ENCODE data around the gene PTTG1IP.
"Not testable (repeated sequence)": the region's sequence is repeated elsewhere in the genome, so short reads cannot be mapped to it uniquely, and the experiment has no call there.

The PTTG1IP gene

DNA sequence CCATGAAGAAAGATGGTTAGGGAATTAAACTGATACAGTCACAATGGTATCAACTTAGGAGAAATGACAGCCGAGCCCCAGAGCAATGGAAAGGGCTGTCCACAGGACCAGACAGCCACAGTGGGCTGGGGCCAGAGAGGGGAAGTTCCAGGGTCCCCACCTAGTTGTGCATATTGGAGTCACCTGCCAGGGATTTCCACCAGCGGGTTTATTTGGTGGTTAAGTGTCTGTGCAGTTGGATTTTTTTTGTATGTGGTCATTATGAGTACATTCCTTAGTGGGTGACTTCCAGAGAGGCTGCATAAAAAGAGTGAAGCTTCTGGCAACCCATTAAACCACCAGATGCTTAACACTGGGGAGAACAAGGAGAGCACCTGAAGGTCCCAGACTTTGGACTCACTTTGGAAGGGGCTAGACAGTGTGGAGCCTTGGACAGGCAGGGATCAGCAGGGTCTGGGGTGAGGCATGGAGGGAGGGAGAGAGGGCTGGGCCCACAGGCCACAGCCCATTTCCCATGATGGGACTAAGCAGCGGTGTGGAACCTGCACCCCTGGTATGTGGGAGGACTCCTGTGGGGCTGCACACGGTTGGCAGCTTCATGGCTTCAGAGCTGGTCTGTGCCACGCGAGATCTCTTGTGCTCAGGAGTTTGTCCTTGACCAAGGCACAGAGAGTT, 7.8 kb upstream of the PTTG1IP start:
- no peak for DNase-seq (ENCODE audit: low spot score)

DNA sequence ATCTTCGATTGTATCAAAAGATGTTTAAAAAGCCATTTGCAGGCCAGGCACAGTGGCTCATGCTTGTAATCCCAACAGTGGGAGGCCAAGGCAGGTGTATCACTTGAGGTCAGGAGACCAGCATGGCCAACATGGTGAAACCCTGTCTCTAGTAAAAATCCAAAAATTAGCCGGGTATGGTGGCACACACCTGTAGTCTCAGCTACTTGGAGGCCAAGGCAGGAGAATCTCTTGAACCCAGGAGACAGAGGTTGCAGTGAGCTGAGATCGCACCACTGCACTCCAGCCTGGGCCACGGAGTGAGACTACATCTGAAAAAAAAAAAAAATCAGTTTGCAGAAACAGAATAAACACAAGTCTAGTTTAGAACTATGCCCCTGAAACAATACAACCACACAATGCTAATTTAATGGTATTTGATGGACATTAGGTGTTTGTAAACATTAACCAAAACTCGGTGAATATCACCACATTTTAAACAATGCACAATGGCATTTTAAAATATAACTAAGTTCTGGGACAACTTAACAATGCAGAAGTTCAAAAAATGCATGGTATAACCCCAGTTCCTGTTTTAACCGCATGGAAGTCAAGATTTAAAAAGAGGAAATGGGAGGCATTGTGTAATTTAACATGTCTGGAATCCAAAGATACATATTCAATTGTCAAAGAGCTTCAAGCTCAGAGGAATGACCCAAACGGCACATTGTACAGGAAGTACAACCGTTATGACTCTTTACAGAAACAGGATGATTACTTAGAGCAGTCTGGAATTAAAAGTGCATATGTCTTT, 7.1 kb upstream of the PTTG1IP start:
- DNase-seq (ENCODE audit: low spot score) = no peak

DNA sequence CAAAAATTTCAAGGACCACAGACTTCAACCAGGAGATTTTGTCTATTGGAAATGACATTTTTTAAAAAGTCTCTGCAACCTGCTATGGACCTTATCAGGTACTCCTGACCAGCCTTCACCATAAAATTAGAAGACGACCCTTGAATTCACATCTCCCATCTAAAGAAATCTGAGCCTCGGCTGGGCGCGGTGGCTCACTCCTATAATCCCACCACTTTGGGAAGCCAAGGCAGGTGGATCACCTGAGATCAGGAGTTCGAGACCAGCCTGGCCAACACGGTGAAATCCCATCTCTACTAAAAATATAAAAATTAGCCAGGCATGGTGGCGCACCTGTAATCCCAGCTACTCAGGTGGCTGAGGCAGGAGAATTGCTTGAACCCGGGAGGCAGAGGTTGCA, 5.7 kb upstream of the PTTG1IP start:
- DNase-seq (ENCODE audit: low spot score) = not testable (repeated sequence)

DNA sequence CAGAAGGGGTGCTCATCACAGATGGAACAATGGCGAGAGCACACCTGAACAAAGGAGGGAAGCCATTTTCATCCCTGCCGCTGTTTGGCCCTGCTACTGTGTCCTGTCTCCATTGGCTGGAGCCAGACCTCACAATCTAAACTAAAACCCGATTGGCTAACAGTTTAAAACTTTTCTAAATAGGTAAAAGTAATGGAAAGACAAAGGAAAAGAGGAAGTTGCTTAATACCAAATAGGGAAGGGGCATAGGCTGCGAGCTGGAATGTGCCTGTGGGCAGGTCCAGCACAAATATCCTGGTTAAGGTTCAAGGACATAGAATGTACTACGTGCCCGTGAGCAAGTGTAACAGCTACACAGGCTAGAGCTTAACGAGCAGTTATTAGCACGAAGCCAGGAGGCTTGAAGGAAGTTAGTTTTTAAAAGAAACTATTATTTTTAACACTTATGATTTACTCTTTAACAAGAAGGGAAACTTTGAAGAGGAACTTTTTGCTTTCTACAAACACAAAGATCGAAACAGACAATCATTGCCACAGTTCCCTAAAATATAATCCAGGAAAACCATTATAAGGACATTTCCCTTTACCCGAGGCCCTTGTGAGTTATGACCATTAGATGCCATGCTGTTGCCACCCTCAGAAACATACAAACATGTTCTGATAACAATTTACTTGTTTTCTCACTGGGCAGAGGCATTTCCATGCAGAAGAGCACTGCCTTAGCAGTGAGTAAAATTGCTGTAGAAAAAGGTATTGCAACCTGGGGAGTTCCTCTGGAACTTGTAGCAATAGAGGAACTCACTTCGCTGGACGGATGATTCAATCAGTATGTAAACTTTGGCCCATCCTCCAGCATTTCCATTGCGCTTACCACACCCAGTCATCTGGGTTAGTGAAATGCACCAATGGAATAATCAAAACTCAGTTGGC, 4.8 kb upstream of the PTTG1IP start:
- peak; percentile 39 for DNase-seq (ENCODE audit: low spot score)

DNA sequence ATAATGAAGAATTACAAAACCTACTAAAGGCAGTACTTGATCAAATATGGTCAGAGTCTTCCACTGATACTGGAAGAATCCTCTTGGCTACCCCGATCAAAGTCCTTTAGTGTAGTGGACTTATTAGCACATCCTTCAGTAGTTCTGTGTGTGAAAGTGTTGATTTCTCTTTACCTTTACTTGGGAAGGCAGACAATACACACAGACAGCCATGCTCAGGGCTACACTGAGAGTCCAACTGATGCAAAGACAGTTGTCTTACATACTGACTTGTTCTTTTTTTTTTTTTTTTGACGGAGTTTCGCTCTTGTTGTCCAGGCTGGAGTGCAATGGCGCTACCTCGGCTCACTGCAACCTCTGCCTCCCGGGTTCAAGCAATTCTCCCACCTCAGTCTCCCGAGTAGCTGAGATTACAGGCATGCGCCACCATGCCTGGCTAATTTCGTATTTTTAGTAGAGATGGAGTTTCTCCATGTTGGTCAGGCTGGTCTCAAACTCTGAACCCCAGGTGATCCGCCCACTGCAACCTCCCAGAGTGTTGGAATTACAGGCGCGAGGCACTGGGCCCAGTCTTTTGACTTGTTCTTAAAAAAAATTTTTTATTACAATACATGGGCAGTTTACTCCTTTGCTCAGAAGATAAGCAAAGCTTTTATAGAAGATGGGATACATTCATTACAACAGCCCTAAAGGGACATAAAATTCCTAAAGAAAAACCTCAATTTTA, 3.5 kb upstream of the PTTG1IP start:
- no peak for DNase-seq (ENCODE audit: low spot score)

DNA sequence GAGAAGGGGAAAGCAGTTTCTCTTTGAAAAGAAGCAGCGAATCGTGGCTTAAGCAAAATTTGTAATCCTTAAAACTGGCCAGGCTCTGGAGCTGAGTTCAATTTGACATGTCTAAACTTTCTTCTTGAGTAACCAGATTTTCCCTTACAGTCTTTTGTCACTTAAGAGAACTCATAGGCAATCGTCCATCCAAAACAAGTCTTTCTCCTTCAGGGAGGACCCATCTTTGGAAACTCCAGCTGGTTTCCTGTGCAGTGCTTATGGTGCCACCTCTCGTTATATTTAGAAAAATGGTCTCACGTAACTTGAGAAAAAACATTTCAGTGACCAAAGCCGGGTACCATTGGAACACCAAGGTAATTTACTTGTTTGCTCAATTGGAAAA, 1.8 kb upstream of the PTTG1IP start:
- peak; percentile 50 for DNase-seq (ENCODE audit: low spot score)

DNA sequence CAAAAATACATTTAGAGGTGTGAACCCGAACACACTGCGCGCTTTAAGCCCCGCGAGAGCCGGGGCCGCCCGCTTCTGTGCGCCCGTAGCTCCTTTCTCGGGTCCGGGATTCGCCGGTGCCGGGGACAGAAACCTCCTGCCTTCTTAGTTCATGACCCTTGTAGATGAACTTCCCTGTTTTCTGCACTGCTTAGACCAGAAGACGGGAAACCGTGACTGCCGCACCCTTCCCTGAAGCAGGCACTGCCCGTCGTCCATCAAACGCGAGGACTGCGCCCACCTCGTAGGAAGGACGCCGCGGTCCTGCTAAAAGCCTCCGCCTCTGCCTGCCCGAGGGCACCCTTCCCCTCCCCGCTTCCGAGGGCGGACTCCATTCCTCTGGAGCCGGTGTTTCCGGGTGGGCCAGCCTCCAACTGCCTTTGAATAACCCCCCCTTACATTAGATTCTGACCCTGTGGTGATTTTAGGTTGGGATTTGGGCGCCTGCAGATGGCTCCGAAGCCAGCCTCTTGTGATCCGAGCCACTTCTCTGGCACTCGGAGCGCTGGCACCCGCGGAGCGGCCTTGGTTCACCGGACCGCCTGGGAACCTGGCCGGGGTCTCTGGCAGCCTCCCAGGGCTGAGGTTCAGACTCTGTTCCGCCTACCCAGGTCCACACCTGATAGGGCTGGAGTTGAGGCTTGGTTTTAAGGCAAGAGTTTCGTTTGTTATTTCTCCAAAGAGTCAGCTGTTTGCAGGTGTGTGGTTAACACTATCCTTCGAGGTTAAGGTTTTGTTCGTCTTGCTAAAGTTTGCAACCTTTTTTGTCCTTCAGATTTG, 1.2 kb upstream of the PTTG1IP start:
- DNase-seq (ENCODE audit: low spot score) = peak; percentile 38

DNA sequence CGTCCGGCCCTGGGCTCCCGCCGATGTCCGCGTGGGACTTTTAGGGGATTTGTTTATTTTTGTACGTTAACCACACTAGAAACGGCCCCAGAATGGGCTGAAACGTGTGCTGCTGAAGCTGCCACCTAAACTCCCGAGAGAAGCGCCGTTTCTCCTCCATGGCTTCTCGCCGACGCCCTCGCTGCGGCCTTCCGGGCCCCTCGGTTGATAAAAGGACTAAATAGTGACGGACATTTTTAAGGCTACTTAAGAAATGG, 678 bp upstream of the PTTG1IP start:
- no peak for DNase-seq (ENCODE audit: low spot score)

DNA sequence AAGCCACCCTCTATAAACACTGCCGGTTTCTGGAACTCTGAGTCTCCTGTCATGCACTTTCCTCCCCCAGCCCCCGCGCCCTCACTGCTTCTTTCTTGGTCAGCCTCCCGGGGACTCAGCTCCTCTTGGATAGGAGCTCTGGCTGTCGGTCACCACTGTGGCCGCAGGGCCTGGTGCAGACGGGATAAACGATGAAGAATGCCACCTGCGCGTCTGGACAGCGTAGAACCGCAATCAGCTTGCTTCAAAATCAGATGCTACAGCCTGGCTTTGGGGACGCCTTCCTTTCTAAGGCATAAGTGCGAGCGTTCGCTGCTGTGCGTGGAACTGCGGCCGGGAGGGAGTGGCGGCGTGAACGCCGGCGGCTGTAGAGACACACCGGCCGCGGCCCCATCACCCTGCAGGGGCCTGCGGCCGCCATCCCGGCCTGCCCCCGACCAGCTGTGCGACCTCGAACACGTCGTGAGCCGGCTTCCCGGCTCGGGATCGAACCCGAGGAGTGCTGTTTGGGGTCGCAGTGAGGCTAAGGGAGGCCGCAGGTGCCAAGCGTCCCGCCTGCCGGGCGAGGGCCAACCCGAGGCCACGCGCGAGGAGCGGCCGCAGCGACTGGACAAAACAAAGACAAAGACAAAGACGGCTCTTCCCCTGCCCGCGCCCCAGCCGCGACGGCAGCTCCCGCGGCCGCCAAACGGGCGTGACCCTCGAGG, 688 bp downstream of the PTTG1IP start:
- DNase-seq (ENCODE audit: low spot score) = peak; percentile 30

DNA sequence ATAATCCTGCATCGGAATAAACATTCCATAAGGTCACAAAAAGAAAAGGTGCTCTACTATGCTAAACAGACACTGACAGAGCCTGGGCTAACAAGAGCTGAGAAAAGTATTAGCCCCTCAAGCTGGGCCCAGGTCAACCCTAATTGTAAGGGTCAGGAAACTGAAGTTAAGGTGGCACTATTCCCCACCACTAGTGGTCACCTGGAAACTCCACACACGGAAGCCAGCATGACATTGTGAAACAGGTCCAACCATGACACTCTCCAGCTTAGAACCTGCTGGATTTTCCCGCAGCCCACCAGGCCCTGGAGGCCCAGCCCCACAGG, 1.2 kb downstream of the PTTG1IP start:
- DNase-seq (ENCODE audit: low spot score) = no peak

DNA sequence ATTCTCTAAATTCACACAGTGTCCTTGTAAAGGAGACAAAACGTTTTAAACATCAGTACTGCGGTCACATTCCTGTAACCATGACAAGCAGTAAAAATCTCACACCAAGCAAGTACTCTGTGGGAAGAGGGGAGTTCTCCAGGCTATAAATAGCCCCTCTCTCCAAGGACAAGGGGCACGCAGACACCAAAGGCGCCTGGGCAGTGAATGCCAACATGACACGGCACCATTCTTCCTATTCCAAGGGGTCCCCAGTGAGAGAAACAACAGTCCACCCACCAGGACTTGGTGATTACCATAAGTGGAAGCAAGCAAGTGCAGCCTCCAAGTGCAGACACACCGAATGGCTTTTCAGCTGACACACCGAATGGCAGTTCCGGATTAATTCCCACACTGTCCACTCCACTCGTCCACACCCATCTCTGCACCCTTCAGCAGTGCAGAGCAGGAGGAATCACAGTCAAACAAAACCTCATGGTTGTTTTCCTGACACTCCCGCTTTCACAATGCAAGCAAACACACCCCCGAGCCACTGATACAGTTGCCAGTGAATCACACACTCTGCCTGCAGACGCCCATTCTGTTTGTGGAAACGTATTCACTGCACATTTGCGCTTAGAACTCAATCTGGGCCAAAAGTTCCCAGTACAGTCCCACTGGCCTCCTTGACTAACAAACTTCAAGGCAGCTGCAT, 1.8 kb downstream of the PTTG1IP start:
- DNase-seq (ENCODE audit: low spot score) = peak; percentile 71

DNA sequence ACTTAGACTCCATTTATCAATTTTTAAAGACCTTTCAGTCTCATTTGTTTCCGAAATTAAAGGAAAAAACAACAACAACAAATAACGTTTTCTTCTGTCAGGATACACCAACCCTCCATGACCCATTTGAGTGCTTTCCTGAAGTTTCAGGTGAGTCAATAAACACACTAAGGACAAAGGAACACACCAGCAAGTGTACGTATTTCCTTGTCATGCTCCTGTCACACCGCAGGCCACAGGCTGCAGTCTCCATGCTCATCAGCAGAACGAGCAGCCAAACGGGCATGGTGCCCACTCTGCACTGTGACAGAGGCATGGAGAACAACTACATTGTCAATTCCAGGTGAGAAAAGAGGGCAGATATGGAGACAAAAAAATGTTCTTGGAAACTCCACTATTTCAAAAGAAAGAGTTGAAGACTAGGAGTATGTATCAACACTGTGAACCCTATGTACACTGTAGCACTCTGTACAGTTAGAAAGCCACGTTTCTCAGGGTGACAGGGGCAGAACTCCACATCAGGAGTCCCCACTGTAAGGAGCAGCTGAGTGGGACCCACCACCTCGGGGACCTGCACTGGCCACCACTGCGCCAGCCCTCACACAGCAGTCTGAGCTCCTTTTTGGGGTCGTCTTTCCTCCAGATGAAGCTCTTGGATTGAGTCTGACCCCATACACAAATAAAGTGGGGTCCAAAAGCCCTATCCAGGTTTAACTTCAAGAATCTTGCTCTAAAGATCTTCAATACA, 2.6 kb downstream of the PTTG1IP start:
- DNase-seq (ENCODE audit: low spot score) = peak; percentile 63

DNA sequence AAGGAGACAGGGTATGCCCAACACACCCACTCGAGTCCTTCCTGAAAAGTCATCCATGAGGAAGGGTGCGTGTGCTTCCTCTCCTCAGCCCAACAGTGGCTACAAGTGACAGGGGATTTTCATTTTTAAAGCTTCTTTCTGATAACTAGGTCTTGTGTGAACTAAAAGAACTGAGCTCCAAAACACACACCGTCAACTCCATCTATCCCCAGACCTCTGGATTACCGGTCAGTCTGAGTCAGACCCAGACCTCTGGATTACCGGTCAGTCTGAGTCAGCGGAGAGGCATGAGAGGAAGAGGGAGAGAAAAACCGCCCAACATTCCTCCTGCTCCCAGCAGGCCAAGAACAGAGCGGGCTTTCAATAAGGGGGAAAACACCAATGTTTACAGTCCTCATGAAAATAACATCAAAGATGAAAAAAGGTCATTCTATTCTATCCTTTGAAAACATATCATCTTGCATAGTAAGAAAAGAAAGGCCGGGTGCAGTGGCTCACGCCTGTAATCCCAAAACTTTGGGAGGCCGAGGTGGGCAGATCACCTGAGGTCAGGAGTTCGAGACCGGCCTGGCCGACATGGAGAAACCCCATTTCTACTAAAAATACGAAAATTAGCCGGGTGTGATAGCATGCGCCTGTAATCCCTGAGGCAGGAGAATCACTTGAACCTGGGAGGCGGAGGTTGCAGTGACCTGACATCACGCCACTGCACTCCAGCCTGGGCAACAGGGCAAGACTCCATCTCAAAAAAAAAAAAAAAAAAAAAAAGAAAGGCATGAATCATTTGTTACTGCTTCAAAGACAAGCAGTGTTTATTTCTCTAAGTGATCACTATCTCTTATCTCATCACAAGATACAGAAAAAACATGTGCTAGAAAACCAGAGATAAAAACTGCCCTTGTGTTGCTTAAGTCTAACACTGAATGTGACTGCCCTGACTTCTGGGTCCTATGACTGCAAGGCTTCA, 3.4 kb downstream of the PTTG1IP start:
- no peak for DNase-seq (ENCODE audit: low spot score)

DNA sequence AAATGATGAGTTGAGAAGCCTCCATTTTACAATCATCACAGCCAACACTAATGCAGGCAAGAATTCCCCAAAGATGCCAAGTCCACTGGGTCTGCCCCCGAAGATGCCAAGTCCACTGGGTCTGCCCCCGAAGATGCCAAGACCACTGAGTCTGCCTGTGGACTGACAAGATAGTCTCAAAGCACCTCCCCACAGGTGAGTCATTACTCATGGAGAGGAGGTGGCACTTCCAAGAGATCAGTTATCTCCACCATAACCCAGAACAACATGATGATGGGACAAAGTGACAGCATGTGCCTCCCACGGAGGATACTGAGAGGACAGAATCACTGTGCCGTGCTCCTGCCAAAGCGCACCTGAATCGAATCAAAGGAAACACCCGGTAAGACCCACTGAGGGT, 4.8 kb downstream of the PTTG1IP start:
- DNase-seq (ENCODE audit: low spot score) = no peak

DNA sequence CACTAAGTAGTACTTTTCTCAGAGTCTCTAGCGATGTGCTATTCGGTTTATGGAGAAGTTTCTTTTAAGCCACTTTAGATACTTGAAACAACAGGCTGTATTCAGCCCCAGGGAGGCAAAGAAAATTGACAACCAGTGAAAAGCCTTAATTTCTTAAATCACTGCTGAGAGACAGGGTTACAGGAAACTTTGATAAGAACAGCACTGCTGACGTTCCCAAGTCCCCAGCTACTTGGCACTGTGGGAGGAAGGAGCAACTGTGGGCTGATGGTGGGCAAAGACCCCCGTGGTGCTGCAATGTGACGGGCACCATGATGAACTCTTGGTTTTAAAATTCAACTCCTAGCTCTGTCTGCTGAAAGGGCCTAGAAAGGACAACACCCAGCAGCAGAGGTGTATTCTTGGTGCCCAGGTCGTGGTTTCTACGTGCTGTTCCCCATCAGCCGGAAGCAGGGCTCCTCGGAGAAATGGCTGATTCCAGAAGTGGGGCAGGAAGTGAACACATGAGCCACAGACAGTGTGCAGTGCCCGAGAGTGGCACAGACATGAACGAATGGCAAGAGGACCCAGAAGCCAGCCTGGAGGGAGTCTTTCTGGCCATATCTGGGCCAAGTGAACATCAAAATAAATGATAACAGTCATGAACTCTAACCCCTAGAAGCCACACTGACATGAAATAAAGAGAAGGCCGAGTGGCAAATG, 5.3 kb downstream of the PTTG1IP start:
- DNase-seq (ENCODE audit: low spot score) = no peak

DNA sequence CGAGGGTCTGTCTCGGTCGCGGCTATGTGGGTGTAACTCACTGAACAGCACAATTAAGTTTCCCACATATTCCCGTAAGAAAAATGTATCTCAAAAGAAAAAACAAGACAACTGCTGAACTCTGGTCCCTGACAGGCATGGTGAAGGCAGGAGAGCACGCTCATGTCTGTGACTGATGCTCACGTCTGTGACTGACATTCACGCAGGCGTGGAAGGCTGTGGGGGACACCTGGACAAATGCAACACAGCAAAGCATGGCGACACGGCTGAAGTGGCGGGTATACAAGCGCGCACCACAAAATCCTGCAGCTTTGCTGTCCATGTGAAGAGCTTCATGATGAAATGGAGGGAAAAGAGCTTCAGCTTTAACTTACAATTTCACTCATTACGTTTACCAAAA, 6.0 kb downstream of the PTTG1IP start:
- DNase-seq (ENCODE audit: low spot score) = no peak

DNA sequence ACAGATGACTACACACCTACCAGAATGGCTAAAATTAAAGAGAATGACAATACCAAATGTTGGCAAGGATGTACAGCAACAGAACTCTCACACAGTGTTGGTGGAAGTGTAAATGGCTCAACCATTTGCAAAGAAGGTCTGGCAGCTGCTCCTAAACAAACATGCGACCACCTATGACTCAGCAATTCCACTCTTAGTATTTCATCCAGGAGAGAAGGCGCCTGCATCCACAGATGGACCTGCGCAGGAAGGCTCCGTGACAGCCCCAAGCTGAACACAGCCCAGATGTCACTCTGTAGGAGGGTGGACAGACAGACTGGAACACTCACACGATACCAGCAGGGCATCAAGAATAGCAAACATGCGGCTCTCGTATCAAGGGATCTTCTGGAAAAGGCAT, 6.7 kb downstream of the PTTG1IP start:
- DNase-seq (ENCODE audit: low spot score) = no peak
